HG02759 (cell line): ENCODE data around the gene FZD2.
"Not testable (repeated sequence)": the region's sequence is repeated elsewhere in the genome, so short reads cannot be mapped to it uniquely, and the experiment has no call there.

Source experiments
- ATAC-seq: cut with Tn5 transposase; IDR thresholded peaks from one replicate; pipeline ENCODE4 v1.9.1; 2021; ENCODE audit warnings: mild to moderate bottlenecking, moderate library complexity; ENCODE audit not compliant: unreplicated experiment

FZD2 gene

GRCh38 chr17:44556832-44557606 lies at the start of gene FZD2:
TSS of gene FZD2 (plus strand) at chr17:44557484. CDS start at chr17:44557689, 205 bp downstream.
- peak; percentile 55 for ATAC-seq

- ATAC-seq = not testable (repeated sequence)
These were observed 45.8 kb upstream of the FZD2 start for GRCh38 chr17:44511241-44512134.

GRCh38 chr17:44518032-44518431 lies 39.3 kb upstream of the FZD2 start:
- no peak for ATAC-seq

DNA sequence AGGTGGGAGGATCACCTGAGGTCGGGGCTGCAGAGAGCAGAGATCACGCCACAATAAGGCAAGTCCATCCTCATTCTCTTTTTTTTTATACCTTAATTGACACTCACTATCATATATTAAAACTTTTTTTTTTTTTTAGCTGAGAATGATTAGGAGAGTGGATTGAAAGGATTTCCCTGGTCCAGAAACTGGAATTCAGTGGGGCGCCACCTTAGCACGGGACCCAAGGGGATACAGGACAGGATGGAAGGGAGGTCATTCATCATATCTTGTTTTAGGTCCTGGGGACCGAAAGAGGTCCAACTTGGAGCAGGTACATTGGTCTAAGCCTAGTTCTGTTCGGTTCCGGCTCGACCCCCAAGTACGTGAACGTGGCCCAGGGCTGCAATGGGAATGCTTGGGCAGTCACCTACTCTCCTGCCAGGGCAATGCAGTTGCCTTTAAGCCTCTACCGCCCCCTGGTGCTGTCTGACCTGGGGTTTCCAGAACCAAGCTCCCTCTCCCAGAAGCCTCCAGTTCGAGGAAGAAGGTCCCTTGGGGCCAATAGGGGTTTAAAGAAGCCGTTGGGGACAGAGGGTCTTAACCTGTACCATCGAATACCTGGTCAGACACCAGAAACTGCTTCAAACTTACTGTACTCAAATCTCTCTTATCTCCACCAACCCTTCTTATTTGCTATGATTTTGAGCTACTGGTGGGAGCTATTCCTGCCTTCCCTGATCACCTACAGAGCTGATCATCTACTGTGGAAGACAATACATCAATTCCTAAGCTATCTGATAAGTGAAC lies 34.2 kb upstream of the FZD2 start:
- ATAC-seq = no peak

DNA sequence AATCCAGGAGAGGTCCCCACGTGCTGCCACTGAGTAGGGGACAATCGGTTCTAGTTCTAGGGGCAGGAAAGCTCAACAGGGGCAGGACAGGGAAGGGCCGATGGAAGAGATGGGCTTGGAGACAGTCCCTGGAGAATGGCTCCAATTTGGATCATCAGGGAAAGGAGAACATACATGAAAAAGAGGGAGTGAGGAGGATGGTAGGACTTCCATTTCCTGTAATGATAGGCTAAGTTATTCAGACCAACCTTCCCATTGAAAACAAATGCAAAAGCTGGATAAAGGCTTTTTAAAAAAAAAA lies 33.7 kb upstream of the FZD2 start:
- no peak for ATAC-seq

DNA sequence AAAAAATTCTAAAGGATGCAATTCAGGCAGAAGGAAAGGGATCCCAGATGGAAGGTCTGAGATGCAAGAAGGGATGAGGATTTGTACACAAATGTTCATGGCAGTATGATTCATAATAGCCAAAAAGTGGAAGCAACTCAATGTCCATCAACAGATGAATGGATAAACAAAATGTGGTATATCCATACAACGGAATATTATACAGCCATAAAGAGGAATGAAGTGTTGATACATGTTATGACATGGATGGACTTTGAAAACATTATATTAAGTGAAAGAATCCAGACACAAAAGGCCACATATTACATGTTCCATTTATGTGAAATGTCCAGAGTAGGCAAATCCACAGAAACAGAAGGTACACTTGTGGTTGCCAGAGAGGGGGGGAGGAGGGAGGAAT lies 30.2 kb upstream of the FZD2 start:
- no peak for ATAC-seq

- no peak for ATAC-seq
These were observed 29.3 kb upstream of the FZD2 start for GRCh38 chr17:44527954-44528353.

GRCh38 chr17:44529864-44530263 lies 27.4 kb upstream of the FZD2 start:
- no peak for ATAC-seq

GRCh38 chr17:44530896-44531418 lies 26.3 kb upstream of the FZD2 start:
- no peak for ATAC-seq

GRCh38 chr17:44533533-44534246 lies 23.6 kb upstream of the FZD2 start:
- no peak for ATAC-seq

- no peak for ATAC-seq
These were observed 21.0 kb upstream of the FZD2 start for GRCh38 chr17:44536090-44536953.

DNA sequence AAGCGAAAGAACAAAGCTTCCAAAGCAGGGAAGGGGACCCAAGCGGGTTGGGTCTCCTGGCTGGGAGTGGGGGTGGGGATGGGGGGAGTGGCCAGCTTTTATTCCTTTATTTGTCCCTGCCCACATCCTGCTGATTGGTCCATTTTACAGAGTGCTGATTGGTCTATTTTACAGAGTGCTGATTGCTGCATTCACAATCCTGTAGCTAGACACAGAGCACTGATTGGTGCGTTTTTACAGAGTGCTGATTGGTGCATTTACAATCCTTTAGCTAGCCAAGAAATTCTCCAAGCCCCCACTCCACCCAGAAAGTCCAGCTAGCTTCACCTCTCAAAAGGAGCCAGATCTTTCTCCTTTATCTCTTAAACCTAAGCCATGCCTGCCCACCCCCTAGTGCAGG lies 19.4 kb upstream of the FZD2 start:
- not testable (repeated sequence) for ATAC-seq

GRCh38 chr17:44539673-44540072 lies 17.6 kb upstream of the FZD2 start:
- no peak for ATAC-seq

DNA sequence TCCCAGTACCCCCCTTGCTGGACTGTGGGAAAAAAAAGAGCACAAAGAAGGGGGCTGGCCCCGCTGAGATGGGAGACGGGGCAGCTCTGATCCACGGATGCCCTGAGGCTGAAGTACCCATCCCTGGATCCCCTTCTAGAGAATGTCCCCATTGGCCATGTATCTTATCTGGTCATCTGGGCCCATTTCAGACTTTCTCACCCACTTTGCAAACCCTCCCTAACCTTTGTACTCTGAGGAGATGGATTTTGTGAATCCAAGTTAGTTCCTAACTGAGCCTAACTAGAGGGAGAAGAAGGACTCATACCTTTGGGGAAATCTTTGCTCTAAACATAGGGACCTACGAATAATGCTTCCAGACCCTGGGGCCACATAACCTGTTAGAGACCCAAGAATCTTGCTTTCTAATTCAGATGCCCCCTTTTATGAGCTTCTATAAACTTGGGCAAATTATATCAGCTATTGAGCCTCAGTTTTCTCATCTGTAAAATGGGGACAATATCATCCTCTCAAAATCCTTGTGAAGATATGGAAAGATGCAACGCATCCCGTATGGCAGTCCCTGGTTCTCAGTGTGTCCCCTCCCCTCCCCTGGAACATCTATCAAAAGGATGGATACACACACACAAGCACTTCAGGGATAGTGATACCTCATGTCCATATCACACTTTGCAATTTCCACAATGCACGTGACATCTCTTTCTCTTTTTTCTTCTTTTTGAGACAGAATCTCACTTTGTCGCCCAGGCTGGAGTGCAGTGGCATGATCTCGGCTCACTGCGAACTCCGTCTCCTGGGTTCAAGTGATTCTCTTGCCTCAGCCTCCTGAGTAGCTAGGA lies 16.8 kb upstream of the FZD2 start:
- ATAC-seq = no peak

GRCh38 chr17:44541884-44542581 lies 15.3 kb upstream of the FZD2 start:
- ATAC-seq = no peak

GRCh38 chr17:44543213-44543904 lies 13.9 kb upstream of the FZD2 start:
- ATAC-seq = no peak

- no peak for ATAC-seq
These were observed 13.3 kb upstream of the FZD2 start for GRCh38 chr17:44543905-44544523.
